Ammon's horn (tissue), 1 donor: Measurements from ENCODE around the gene LAMB4.

Experiments used
- DNase-seq: peaks from one replicate; pipeline ENCODE4 v3.0.0-alpha.2; 2016; ENCODE audit warnings: low spot score

Gene LAMB4

GRCh38 chr7:108079648-108080591 is 50.2 kb downstream of the LAMB4 start:
- DNase-seq: no peak

GRCh38 chr7:108079276-108079647 is 50.9 kb downstream of the LAMB4 start:
- DNase-seq: no peak

DNA sequence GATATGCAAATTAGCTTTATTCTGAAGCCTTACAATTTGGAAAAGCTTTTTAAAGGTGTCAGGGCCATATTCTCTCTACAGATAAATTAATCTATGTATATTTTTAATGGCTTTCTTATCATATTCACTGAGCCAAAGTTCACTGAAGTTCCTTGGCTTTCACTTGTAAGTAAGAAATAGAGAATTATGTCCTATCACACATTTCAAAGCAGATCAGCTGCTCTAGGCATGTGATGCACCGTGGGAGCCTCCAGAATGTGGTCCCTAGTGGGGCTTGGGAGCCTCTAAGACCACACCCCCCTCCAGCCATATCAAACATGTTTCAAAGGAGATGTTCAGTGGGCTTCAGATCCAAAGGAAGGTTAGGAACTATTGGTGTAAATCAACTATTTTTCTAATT is 51.5 kb downstream of the LAMB4 start:
- DNase-seq: no peak

GRCh38 chr7:108078211-108078673 is 51.9 kb downstream of the LAMB4 start:
- no peak for DNase-seq

DNA sequence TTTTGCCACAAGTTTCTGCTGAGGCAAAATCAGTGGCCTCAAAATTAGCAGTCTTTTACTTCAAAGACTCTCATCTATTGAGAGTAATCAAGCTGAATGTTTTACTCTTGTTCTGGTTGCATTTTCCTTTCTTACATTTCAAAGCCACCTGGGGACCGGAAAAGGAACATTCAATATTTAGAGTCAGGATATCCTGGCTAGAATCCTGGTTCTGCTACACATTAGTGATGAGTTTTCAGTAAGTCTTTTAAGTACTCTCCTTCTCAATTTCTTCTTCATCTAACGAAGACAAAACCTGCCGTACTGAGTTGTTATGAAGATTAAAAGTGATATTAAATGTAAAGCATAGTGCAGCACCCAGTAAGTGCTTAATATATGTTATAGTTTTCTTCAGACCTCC is 52.5 kb downstream of the LAMB4 start:
- DNase-seq: no peak

- no peak for DNase-seq
Observed at GRCh38 chr7:108076156-108076555, 54.0 kb downstream of the LAMB4 start.

DNA sequence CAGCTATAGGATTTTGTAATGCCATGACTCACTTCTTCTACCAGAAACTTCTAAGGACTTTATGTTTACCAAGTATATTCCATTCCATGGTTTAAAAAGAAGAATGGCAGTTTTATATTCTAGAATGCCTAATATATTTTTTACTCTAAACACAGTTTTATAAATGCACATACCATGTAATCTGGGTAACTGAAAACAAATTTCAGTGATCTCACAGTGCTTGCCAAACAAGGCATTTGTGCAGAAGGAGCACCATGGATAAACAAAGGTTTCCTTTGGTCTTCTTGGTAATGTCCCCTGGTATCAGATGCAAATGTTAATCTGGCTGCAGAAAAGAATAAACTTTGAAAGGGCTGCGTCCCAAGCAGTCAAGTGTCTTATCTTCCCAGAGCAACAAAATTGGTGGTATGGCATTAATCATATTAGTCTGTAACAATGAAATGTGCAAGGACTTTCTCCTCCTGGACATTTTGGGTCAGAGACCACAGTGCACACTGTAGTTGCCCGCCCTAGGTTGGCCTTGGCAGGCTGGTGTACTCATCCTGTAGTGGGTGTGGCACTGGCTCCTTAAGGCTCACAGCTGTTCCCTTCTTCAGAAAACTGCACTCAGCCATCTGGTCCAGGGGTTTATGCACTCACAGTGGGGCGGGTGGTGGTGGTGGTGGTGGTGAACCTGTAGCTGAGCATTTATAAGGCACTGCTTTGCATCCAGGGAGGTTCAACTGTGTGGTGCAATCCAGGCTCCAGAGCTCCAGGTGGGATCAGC is 56.7 kb downstream of the LAMB4 start:
- DNase-seq: no peak

GRCh38 chr7:108072739-108073138 is 57.4 kb downstream of the LAMB4 start:
- DNase-seq: no peak

DNA sequence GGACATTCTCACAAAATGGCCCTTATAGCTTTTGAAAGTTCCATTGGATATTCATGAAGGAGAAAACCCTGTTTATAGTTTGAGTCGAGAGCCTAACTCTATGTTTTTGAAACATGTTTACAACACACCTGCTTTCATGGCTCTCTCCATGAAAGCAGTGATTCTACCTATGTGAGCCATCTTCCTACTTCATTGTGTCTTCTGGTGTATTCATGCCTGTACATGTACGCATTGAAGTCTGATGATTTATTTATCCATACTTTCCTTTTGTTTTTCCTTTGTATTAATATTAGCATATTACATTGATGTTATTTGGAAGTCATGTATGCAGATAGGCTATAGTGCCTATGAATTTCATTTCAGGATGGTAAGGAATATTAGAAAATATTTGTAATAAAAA is 58.0 kb downstream of the LAMB4 start:
- no peak for DNase-seq

DNA sequence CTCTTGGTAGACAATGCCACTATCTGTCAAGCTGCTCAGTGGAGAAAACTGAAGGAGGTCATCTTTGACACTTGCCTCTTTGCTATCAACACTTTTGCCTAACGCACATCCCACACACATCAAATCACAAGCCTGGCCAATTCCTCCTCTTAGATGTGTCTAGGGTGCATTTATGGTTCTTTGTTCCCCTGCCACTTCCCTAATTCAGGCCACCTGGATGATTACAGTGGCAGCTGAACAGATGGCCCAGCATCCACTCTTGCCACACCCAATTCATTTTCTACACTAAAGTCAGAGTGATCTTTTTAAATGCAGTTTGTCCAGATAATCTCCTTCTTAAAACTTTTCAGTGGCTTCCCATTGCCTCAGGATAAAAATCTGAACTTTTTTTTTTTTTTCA is 58.6 kb downstream of the LAMB4 start:
- DNase-seq: no peak

GRCh38 chr7:108069646-108070045 is 60.5 kb downstream of the LAMB4 start:
- no peak for DNase-seq

DNA sequence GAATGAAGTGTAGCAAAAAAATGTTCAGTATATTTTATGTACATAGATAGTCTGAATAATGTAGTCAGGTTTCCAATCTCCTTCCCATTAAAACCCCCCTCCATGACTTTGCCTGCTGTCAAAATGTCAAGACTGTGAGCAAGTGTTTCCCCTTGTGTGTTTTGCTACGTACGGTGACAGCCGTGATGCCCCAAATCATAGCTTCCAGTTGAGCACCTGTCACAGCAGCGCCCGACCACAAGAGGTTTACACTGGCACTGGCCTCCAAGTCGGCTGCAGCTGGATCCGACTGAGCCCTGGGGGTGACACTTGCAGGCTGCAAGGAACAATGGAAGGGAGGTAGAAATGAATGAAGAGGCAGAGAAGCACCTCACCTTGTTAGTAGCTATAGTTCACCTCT is 62.3 kb downstream of the LAMB4 start:
- no peak for DNase-seq

DNA sequence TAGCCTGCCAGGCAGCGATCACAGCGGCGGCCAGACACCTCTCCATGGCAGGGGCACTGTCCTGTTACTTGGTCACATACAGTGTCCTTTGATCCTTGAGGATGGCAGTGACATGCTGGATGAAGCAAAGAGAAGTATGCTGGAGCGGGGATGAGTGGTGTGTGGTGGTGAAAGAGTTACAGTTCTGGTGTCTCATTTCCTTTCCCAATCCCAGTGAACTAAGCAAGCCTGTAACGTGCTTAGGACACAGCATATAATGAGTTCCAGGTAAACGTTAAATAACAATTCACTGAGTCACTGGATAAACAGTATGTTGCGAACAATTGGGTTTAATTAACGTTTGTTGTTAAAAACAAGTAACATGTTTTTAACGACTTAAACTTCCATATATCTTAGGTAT is 63.7 kb downstream of the LAMB4 start:
- no peak for DNase-seq

DNA sequence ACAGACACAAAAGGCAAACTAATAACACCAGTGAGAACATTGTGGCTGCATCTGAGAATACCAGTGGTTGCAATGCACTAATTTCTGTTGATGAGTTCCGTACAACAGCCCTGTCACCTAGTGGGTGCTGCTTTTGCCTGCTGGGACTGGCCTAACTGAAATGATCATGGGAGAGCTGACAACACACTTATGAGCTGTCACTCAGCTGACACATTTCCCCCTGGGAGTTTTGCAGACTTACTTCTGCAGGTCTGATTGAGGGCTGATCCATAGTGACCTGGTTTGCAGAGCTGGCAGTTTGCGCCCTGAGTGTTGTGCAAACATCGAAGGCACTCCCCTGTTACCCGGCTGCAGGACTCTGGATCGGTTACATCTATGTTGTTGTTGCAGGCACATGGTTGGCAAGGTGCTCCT is 66.6 kb downstream of the LAMB4 start:
- no peak for DNase-seq

DNA sequence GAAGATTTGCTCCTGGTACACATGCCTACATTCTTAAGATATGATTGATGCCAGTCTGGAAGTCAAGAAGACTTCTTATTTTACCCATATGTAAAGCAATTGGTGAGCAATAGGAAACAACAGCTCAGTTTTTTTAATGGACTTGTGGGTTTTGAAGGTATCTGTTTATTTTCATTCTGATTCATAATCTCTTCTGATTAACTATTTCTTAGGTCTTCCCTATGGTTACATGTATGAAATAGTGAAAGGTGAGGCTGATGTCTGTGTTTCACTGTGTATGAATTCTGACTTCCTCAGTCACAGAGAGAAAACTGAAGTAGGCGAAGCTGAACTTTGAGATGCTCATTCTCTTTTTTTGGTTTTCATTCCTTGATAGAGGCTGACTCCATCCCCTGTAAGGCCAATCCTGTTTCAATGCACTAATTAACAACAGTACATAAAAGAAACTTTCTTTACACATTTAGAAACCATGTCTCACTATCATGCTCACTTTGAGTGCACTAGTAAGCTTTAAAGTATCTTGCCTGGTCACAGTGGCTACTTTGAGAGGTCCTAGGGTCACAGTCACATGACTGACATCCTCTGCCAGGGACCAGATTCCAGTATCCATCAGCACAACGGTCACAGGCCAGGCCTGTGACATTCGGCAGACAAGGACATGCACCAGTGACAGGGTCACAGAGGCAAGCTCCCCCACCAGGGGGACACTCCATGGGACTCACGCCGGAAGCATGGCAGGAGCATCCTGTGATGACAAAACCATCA is 67.7 kb downstream of the LAMB4 start:
- no peak for DNase-seq

DNA sequence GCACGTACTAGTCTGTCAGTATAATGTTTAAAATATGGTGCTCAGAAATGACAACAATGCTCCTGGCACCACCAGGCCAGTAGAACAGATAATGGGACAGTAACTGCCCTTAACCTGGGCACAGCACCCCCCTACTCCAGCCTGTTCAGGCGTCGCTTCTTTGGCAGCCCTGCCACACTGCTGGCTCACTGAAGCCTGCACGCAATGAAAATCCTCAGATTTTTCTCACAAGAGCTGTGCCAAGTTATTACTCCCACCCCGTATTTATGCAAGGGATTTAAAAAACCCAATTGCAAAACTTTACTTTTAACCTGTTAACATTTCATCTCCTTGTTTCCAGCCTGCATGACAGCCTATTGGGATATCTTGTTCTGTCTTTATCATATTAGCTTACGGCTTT is 70.6 kb downstream of the LAMB4 start:
- DNase-seq: no peak

DNA sequence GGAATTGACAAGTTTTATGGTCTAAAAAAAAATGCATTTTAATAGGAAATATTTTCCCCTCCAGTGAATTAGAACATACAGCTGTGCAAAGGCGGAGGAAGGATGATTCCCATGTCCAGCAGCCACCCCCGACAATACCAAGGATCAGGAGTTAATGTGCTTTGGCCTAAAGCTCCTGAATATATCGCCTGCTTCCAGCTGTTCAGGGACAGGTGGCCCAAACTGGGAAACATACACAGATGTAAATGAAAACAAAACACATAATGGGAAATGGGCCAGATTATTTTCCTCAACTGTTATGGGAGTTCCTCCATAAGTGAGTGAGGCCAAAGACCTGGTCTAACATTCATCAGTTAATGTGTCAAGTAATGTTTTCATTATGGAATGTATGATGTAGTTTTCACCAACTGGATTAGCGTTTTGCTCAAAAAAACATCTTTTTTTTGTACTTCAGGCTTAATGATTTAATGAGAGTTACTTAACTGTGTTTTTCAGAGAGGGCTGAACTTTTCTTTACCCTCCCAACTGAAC is 72.1 kb downstream of the LAMB4 start:
- DNase-seq: no peak

GRCh38 chr7:108055611-108056021 is 74.5 kb downstream of the LAMB4 start:
- no peak for DNase-seq

DNA sequence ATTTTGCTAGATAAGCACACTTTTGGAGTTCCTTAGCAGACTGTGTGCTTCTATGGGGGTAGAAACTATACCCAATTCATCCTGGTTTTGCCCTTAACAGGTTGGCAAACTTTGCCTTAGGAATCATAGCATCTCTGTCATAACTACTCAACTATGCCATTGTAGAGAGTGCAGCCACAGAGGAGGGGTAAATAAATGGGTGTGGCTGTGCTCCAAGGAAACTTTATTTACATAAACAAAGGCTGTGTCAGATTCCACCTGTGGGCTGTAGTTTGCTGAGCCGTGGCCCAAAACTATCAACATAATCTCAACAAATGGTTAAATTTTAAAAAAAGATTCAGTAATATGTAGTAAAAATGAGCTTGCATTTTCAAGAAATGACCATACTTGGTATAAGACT is 75.6 kb downstream of the LAMB4 start:
- no peak for DNase-seq

- DNase-seq: no peak
Observed at GRCh38 chr7:108053250-108053649, 76.9 kb downstream of the LAMB4 start.

- no peak for DNase-seq
Observed at GRCh38 chr7:108051454-108051853, 78.7 kb downstream of the LAMB4 start.

DNA sequence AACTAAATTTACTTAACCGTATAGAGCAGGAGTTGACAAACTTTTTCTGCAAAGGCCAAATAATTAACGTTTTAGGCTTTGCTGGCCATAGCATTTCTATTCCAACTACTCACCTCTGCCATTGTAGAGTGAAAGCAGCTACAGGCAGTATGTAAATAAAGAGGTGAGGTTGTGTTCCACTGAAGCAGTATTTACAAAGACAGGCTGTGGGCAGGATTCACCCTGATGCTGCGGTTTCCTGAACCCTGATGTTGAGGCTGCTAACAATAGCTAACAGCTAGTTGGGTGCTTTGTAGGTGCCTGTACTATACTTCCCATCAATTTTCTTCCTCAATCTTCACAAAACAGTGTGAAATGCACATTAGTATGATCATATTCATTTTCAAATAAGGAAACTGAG is 80.2 kb downstream of the LAMB4 start:
- DNase-seq: no peak
